ENCODE results near the gene KCP. TPM values are rescaled to one million over a fixed set of nuclear protein-coding genes. Genes with fewer than 3 reads are reported as not detected.

The KCP gene
- total RNA-seq, 1 experiment from 2014 or later: 5.3 TPM

GRCh38 chr7:128871050-128871449 lies 39.5 kb downstream of the KCP start:
- Histone ChIP-seq H3K4ac (ENCODE audit: low read depth, low read length) (no peak overlapping the region), H3K4me2 (ENCODE audit: insufficient read depth, insufficient read length, low read length) (no peak overlapping the region), H2BK12ac (ENCODE audit: insufficient read length, low read depth, low read length) (no peak overlapping the region), H3K56ac (ENCODE audit: insufficient read length, low read depth, low read length) (no peak overlapping the region), H2BK20ac (ENCODE audit: low read depth, low read length, poor library complexity, severe bottlenecking) (no peak overlapping the region), H2BK5ac (ENCODE audit: insufficient read length, low read length) (no peak overlapping the region), H3K14ac (ENCODE audit: insufficient read depth, low read length) (no peak overlapping the region), H3K9ac (ENCODE audit: extremely low read depth, insufficient read length, low read length) (no peak overlapping the region), H3T11ph (ENCODE audit: low read length) (no peak overlapping the region), H4K5ac (ENCODE audit: insufficient read length, low read depth, low read length) (no peak overlapping the region), H3K4me1 (ENCODE audit: insufficient read depth, low read length) (no peaks in the 10 kb centered on the region), H2BK15ac (ENCODE audit: low read depth, low read length) (no peak overlapping the region), H2BK120ac (ENCODE audit: low read depth, low read length, poor library complexity, severe bottlenecking) (no peak overlapping the region), H4K91ac (ENCODE audit: insufficient read length, low read depth, low read length) (no peak overlapping the region), H4K20me1 (ENCODE audit: control insufficient read depth, insufficient read depth, insufficient read length) (no peaks in the 10 kb centered on the region), H2AFZ (ENCODE audit: low read length) (no peak overlapping the region), H3K23ac (ENCODE audit: insufficient read length, low read depth, low read length) (no peak overlapping the region), H3K18ac (ENCODE audit: insufficient read length, low read depth, low read length) (no peak overlapping the region), H3K9me3 (ENCODE audit: control insufficient read depth, low read depth, low read length) (no peaks in the 10 kb centered on the region), H3K79me2 (ENCODE audit: insufficient read depth, low read length) (no peaks in the 10 kb centered on the region), H2AK5ac (ENCODE audit: insufficient read length, low read length) (no peak overlapping the region), H3K27ac (ENCODE audit: insufficient read length, low read depth, low read length) (no peak overlapping the region), H4K8ac (replicated peaks; ENCODE audit: insufficient read length, low read depth, low read length) (no peak overlapping the region), H3K27me3 (ENCODE audit: insufficient read depth, low read length) (peaks cover 11% of the 10 kb centered on the region; the same call in 1 of the 2 replicates), H3K79me1 (ENCODE audit: insufficient read depth, low read depth, low read length, poor library complexity, severe bottlenecking) (no peaks in the 10 kb centered on the region), H3K23me2 (ENCODE audit: insufficient read length, low read depth, low read length, poor library complexity, severe bottlenecking) (peaks cover 12% of the 10 kb centered on the region)
- H3K4me1 Mint-ChIP-seq: peaks cover 27 to 28% of the 10 kb centered on the region in 2 experiments
- H3K27ac Mint-ChIP-seq: no peak overlapping the region
- no peaks in the 10 kb centered on the region; a peak in 1 of 5 replicates for H3K9me3 Mint-ChIP-seq
- DNase-seq: no peak
- no CpG with 5 or more reads among the region's 5 CpGs for WGBS (ENCODE audit: extremely low coverage, insufficient read length, low lambda C conversion rate)
- H3K27me3 Mint-ChIP-seq (ENCODE audit: low read depth): peaks cover 52% of the 10 kb centered on the region
- peaks cover 0 to 9% (median 4%) of the 10 kb centered on the region in 3 experiments; a peak in 5 of 7 replicates for H3K36me3 Mint-ChIP-seq (ENCODE audit: insufficient read depth in 1 of 3, low read depth in 3 of 3)
- no peak overlapping the region for H3K4me3 Mint-ChIP-seq
- TF ChIP-seq CTCF (conservative IDR thresholded peaks at IDR 0.05): no peak
